Gastrocnemius medialis (tissue), 4 donors: Measurements from ENCODE around the gene ANKRD9. TPM values are rescaled to one million over a fixed set of nuclear protein-coding genes. Genes with fewer than 3 reads are reported as not detected.
"Not testable (repeated sequence)": the region's sequence is repeated elsewhere in the genome, so short reads cannot be mapped to it uniquely, and the experiment has no call there.

Source experiments
- ATAC-seq, 2 donors: fragments of 150-250 bp; one replicate each; pipeline ENCODE4 v1.9.1; 2016
- DNase-seq, 2 donors: peaks; one replicate each; pipeline ENCODE4 v3.0.0-alpha.2; 2019
- H3K27ac ChIP-seq, 4 donors: fragments of 200-600 bp; sonication (generic); 1 replicate in 1 of 4; 2 replicates in 3 of 4; pipeline ENCODE4 v1.5.1; 2016 to 2018; ENCODE audit warnings: mild to moderate bottlenecking in 2 of 4, moderate library complexity in 1 of 4
- H3K27me3 ChIP-seq, 3 donors: fragments of 200-600 bp; sonication (generic) in 2 of 3; 1 replicate in 1 of 3; 2 replicates in 2 of 3; pipeline versions ENCODE4 v1.5.1 to v1.6.0; 2016 to 2019; ENCODE audit warnings: mild to moderate bottlenecking in 1 of 3, moderate library complexity in 1 of 3
- H3K36me3 ChIP-seq, 2 donors: fragments of 200-600 bp; sonication (generic) in 1 of 2; one replicate each; pipeline ENCODE4 v1.5.1; 2017 to 2018
- H3K4me1 ChIP-seq, 2 donors: fragments of 200-600 bp; sonication (generic) in 1 of 2; one replicate each; pipeline ENCODE4 v1.5.1; 2016 to 2017; ENCODE audit warnings: mild to moderate bottlenecking in 2 of 2
- H3K4me3 ChIP-seq, 4 donors: fragments of 200-600 bp; sonication (generic) in 3 of 4; 1 replicate in 1 of 4; 2 replicates in 3 of 4; pipeline ENCODE4 v1.5.1; 2016 to 2019; ENCODE audit warnings: mild to moderate bottlenecking in 2 of 4
- H3K9me3 ChIP-seq, 3 donors: fragments of 200-600 bp; sonication (generic) in 2 of 3; 1 replicate in 1 of 3; 2 replicates in 2 of 3; pipeline ENCODE4 v1.5.1; 2016 to 2019
- POLR2A ChIP-seq, 2 donors: fragments of 450-650 bp; IDR thresholded peaks; one replicate each; pipeline ENCODE4 v1.6.1; 2017; ENCODE audit warnings: antibody characterized with exemption in 2 of 2, mild to moderate bottlenecking in 2 of 2, moderate library complexity in 2 of 2
- in situ Hi-C, 4 donors: fragments of 200-750 bp; cut with MboI; loops; one replicate each; pipeline versions ENCODE4 v1.15.0 to v1.8.0; 2017; ENCODE audit warnings: low sequenced_read_pairs in 4 of 4
- intact Hi-C: fragments of 100-400 bp; cut with DNase I; formaldehyde crosslinking; loops from one replicate; pipeline ENCODE4 v1.15.1; 2023; ENCODE audit warnings: low total_unique reads
- total RNA-seq, 4 donors: library from RNA; depleted of rRNA; stranded (reverse); fragments of >200 nt; gene quantifications; one replicate each; pipeline versions ENCODE4 v1.1.0 to v1.2.3, GENCODE V29; 2016
- TF ChIP-seq, protein P1 (sequence below), 5 experiments: fragments of 450-650 bp in 3 of 5; fragments of 200-600 bp in 2 of 5; sonication (generic) in 2 of 5; IDR thresholded peaks in 4 of 5; conservative IDR thresholded peaks in 1 of 5; 1 replicate in 4 of 5; 2 replicates in 1 of 5; pipeline ENCODE4 v1.5.1; 2016 to 2019; ENCODE audit warnings: antibody characterized with exemption in 5 of 5, mild to moderate bottlenecking in 3 of 5, moderate library complexity in 3 of 5

ANKRD9 gene
- total RNA-seq, 4 donors from 2014 or later, result 155 to 450 (median 216) TPM

GRCh38 chr14:102541771-102542170 lies 32.2 kb upstream of the ANKRD9 start:
- Histone ChIP-seq H3K27ac (no peak overlapping the region), H3K4me1 (peaks cover 0 to 3% of the 10 kb centered on the region in 2 donors), H3K36me3 (no peaks in the 10 kb centered on the region), H3K27me3 (peaks cover 24 to 28% (median 26%) of the 10 kb centered on the region in 3 donors), H3K4me3 (no peak overlapping the region), H3K9me3 (no peaks in the 10 kb centered on the region)
- no peak for ATAC-seq
- intact Hi-C loops (no loop called here), in situ Hi-C loops (no loop called here)
- TF ChIP-seq, protein P1, sequence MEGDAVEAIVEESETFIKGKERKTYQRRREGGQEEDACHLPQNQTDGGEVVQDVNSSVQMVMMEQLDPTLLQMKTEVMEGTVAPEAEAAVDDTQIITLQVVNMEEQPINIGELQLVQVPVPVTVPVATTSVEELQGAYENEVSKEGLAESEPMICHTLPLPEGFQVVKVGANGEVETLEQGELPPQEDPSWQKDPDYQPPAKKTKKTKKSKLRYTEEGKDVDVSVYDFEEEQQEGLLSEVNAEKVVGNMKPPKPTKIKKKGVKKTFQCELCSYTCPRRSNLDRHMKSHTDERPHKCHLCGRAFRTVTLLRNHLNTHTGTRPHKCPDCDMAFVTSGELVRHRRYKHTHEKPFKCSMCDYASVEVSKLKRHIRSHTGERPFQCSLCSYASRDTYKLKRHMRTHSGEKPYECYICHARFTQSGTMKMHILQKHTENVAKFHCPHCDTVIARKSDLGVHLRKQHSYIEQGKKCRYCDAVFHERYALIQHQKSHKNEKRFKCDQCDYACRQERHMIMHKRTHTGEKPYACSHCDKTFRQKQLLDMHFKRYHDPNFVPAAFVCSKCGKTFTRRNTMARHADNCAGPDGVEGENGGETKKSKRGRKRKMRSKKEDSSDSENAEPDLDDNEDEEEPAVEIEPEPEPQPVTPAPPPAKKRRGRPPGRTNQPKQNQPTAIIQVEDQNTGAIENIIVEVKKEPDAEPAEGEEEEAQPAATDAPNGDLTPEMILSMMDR (IDR thresholded peaks at IDR 0.05 in 4 of 5, conservative IDR thresholded peaks at IDR 0.05 in 1 of 5), result no peak
- TF ChIP-seq POLR2A (IDR thresholded peaks at IDR 0.05), result no peak
- DNase-seq, result no peak

DNA sequence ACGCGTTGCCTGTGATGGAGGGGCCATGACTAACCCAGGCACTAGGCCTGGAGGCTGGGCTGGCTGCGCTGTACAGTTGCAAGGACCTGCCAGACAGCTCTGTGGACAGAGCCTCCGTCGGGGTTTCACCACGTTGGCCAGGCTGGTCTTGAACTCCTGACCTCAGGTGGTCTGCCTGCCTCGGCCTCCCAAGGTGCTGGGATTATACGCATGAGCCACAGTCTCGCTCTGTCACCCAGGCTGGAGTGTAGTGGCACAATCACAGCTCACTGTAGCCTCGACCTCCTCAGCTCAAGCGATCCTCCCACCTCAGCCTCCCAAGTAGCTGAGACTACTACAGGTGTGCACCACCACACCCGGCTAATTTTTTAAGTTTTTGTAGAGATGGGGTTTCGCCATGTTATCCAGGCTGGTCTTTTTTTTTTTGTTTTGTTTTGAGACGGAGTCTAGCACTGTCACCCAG lies 31.5 kb upstream of the ANKRD9 start:
- H3K27ac ChIP-seq, H3K4me1 ChIP-seq, H3K36me3 ChIP-seq, intact Hi-C loops, H3K4me3 ChIP-seq, DNase-seq, H3K9me3 ChIP-seq, in situ Hi-C loops, ATAC-seq: not testable (repeated sequence)
- H3K27me3 ChIP-seq, result peaks cover 22 to 23% (median 22%) of the 10 kb centered on the region in 3 donors

DNA sequence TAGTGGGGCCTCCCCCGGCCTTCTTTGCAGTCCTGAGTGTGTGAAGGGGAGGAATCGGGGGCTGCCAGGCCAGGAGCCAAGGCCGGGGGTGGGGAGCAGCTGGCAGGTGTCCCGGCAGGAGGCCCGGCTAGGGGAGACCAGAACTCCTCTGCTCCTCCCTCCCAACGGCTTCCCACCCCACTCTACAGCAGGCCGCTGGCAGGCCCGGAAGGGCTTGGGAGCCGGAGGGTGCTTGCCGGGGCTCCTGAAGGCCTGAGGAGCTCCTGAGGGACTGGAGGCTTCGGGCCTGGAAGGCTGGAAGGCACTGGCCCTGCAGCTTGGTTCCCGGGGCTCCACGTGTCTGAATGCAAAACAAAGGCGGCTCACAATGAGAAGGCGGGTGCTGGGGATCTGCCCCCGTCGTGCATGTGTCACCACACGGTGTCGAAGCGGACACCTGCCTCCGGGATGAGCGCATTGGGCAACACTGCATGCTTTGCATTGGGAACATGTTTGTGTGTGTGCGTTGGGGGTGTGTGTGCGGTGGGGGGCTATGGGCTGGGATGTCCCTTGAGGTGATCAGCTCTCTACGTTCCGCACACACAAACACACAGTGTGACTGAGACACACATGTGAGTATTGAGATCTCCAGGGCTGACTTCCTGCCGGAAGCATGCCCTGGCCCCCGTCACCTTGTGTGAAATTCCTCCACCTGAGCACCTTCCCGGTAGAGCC lies 30.9 kb upstream of the ANKRD9 start:
- in situ Hi-C loops, result no loop called here
- Histone ChIP-seq H3K36me3 (no peaks in the 10 kb centered on the region), H3K9me3 (no peaks in the 10 kb centered on the region), H3K4me3 (no peak overlapping the region), H3K4me1 (peaks cover 0 to 3% of the 10 kb centered on the region in 2 donors), H3K27ac (no peak overlapping the region), H3K27me3 (peaks cover 16 to 17% (median 16%) of the 10 kb centered on the region in 3 donors)
- no peak for ATAC-seq
- TF ChIP-seq POLR2A (IDR thresholded peaks at IDR 0.05), result no peak
- TF ChIP-seq, protein P1 (IDR thresholded peaks at IDR 0.05 in 4 of 5, conservative IDR thresholded peaks at IDR 0.05 in 1 of 5), result no peak
- intact Hi-C loops, result no loop called here
- no peak for DNase-seq

DNA sequence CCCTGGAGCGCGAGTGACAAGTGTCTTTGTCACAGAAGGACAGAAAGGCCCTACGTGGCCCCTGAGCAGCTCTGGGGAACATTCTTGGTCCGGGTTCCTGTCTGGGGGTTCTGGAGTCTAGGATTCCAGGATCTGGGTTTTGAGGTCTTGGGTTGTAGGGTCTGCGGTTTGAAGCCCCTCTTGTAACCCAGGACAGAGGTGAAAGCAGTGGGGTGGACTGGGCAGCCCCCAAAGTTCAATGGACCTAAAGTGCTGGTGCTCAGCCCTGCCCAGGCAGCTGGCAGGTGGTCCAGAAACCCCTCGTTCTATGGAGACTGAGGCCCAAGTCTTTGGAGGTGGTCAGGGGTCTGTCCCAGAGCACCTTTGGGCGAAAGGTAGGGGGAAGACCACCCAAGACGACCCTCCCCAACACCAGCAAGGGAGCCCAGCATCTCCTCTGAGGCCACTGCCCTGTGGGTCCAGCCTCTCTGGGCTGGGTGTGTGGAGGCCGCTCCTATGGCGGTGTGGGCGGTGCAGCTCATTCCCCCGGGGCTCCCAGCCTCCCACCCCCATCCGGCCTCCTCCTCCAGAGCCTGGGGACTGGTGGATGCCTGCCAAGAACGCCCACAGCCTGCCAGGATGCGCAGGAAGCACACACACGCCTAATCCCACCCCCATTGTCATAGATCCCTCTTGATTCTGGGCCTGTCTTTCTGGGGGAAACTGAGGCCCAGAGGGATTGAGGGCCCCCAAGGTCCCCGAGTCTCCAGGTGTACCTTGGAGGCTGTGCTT lies 30.2 kb upstream of the ANKRD9 start:
- no peaks in the 10 kb centered on the region for H3K36me3 ChIP-seq
- in situ Hi-C loops (no loop called here), intact Hi-C loops (no loop called here)
- ATAC-seq (no peak), DNase-seq (no peak)
- no peaks in the 10 kb centered on the region for H3K9me3 ChIP-seq
- peaks cover 9% of the 10 kb centered on the region in 3 donors for H3K27me3 ChIP-seq
- peaks cover 0 to 3% of the 10 kb centered on the region in 2 donors for H3K4me1 ChIP-seq
- no peak for TF ChIP-seq POLR2A (IDR thresholded peaks at IDR 0.05)
- no peak overlapping the region for H3K4me3 ChIP-seq
- no peak overlapping the region for H3K27ac ChIP-seq

- Histone ChIP-seq H3K27me3 (peaks cover under 1 to 3% (median 1%) of the 10 kb centered on the region in 3 donors), H3K36me3 (no peaks in the 10 kb centered on the region), H3K4me1 (peaks cover 0 to 3% of the 10 kb centered on the region in 2 donors), H3K9me3 (no peaks in the 10 kb centered on the region), H3K27ac (no peak overlapping the region), H3K4me3 (no peak overlapping the region)
- ATAC-seq, result no peak
- intact Hi-C loops (no loop called here), in situ Hi-C loops (no loop called here)
- no peak for TF ChIP-seq POLR2A (IDR thresholded peaks at IDR 0.05)
- TF ChIP-seq, protein P1 (IDR thresholded peaks at IDR 0.05 in 4 of 5, conservative IDR thresholded peaks at IDR 0.05 in 1 of 5), result no peak
- DNase-seq, result no peak
These were observed 29.3 kb upstream of the ANKRD9 start for GRCh38 chr14:102538602-102539543.
